ENCODE results near the gene TEX261.

Gene TEX261

GRCh38 chr2:70942396-70943204 is 52.1 kb downstream of the TEX261 start:
- Histone ChIP-seq H3K4me1 (ENCODE audit: control insufficient read depth in 1 of 2, insufficient read depth in 1 of 2, low read depth in 1 of 2, low read length in 1 of 2) (no peaks in the 10 kb centered on the region), H3K36me3 (no peaks in the 10 kb centered on the region), H3K9me3 (no peaks in the 10 kb centered on the region), H3K27ac (no peak overlapping the region), H3K27me3 (peaks cover 67% of the 10 kb centered on the region), H3K4me3 (ENCODE audit: low read depth in 1 of 2, low read length in 1 of 2) (no peak overlapping the region)
- TF ChIP-seq, protein P1, sequence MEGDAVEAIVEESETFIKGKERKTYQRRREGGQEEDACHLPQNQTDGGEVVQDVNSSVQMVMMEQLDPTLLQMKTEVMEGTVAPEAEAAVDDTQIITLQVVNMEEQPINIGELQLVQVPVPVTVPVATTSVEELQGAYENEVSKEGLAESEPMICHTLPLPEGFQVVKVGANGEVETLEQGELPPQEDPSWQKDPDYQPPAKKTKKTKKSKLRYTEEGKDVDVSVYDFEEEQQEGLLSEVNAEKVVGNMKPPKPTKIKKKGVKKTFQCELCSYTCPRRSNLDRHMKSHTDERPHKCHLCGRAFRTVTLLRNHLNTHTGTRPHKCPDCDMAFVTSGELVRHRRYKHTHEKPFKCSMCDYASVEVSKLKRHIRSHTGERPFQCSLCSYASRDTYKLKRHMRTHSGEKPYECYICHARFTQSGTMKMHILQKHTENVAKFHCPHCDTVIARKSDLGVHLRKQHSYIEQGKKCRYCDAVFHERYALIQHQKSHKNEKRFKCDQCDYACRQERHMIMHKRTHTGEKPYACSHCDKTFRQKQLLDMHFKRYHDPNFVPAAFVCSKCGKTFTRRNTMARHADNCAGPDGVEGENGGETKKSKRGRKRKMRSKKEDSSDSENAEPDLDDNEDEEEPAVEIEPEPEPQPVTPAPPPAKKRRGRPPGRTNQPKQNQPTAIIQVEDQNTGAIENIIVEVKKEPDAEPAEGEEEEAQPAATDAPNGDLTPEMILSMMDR (IDR thresholded peaks at IDR 0.05): no peak

- Histone ChIP-seq H3K27me3 (peaks cover 58% of the 10 kb centered on the region), H3K36me3 (no peaks in the 10 kb centered on the region), H3K27ac (no peak overlapping the region), H3K4me3 (ENCODE audit: low read depth in 1 of 2, low read length in 1 of 2) (no peak overlapping the region), H3K4me1 (ENCODE audit: control insufficient read depth in 1 of 2, insufficient read depth in 1 of 2, low read depth in 1 of 2, low read length in 1 of 2) (no peaks in the 10 kb centered on the region), H3K9me3 (no peaks in the 10 kb centered on the region)
- TF ChIP-seq, protein P1 (IDR thresholded peaks at IDR 0.05): no peak
Measured at GRCh38 chr2:70941701-70942100, 53.0 kb downstream of the TEX261 start.

DNA sequence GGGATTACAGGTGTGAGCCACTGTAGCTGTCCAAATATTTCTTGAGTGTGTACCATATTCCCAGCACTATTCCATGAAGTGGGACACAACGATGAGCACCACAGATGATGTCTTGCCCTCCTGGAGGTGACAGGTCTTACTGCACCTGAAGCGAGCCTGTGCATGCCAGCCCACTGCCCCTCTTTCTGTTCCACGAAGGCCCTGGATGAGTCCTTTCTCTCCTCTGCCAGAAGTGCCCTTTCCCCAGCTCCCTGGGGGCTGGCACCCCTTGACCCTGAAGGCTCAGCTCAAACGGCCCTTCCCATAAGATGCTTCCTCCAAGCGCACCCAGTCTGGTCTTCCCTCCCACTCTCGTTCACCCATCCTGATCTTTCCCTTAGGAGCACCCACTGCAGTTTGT is 53.5 kb downstream of the TEX261 start:
- Histone ChIP-seq H3K36me3 (no peaks in the 10 kb centered on the region), H3K4me3 (ENCODE audit: low read depth in 1 of 2, low read length in 1 of 2) (no peak overlapping the region), H3K9me3 (no peaks in the 10 kb centered on the region), H3K27ac (no peak overlapping the region), H3K27me3 (peaks cover 53% of the 10 kb centered on the region), H3K4me1 (ENCODE audit: control insufficient read depth in 1 of 2, insufficient read depth in 1 of 2, low read depth in 1 of 2, low read length in 1 of 2) (no peaks in the 10 kb centered on the region)
- TF ChIP-seq, protein P1 (IDR thresholded peaks at IDR 0.05): no peak

DNA sequence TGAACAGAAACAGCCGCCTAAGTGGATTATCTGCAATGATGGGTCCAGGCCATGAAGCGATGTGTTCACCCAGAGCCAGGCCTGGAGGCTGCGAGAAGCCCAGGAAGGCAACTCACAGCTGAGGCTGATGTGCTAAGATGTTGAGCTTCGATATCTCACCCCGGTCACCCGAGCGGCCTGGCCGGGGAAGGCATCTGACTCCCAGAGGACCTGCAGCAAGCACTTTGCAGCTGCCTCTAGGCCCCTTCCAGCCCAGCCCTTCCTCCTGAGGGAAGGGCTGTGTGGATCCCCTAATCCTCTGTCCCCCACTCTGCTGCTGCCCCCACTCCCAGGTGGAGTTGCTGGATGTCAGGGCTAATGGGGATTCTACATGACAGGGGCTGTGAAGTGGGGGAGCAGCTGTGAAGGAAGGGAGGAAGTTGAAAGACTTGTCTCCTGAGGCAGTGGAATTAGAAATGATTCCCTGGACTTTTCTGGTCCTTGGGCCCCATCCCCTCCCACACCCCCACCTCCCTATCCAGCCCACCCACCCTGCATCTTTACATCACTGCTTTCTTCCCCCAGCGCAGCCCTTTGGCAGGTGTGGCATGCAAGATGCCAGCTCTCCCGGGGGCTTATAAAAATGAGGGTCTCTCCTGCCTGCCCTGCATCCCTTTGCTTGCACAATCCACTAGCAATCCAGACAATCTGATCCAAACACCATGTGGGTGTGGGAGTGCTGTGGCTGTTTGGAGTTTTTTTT is 54.7 kb downstream of the TEX261 start:
- H3K9me3 ChIP-seq: no peaks in the 10 kb centered on the region
- H3K27me3 ChIP-seq: peaks cover 53% of the 10 kb centered on the region
- H3K36me3 ChIP-seq: no peaks in the 10 kb centered on the region
- no peak overlapping the region for H3K27ac ChIP-seq
- no peaks in the 10 kb centered on the region for H3K4me1 ChIP-seq (ENCODE audit: control insufficient read depth in 1 of 2, insufficient read depth in 1 of 2, low read depth in 1 of 2, low read length in 1 of 2)
- no peak overlapping the region for H3K4me3 ChIP-seq (ENCODE audit: low read depth in 1 of 2, low read length in 1 of 2)
- TF ChIP-seq, protein P1 (IDR thresholded peaks at IDR 0.05): no peak

- TF ChIP-seq, protein P1 (IDR thresholded peaks at IDR 0.05): no peak
- no peaks in the 10 kb centered on the region for H3K4me1 ChIP-seq (ENCODE audit: control insufficient read depth in 1 of 2, insufficient read depth in 1 of 2, low read depth in 1 of 2, low read length in 1 of 2)
- no peaks in the 10 kb centered on the region for H3K9me3 ChIP-seq
- peaks cover 59% of the 10 kb centered on the region for H3K27me3 ChIP-seq
- H3K4me3 ChIP-seq (ENCODE audit: low read depth in 1 of 2, low read length in 1 of 2): no peak overlapping the region
- H3K27ac ChIP-seq: no peak overlapping the region
- H3K36me3 ChIP-seq: no peaks in the 10 kb centered on the region
Measured at GRCh38 chr2:70939001-70939838, 55.5 kb downstream of the TEX261 start.
